CD4-positive, alpha-beta T cell treated with Interleukin-6 for 4 hours (primary cell): Measurements from ENCODE around the gene HAPLN2.

Experiments
- DNase-seq: peaks from one replicate; pipeline ENCODE4 v3.0.0-alpha.2; 2020; ENCODE audit warnings: mixed read lengths

HAPLN2 gene

GRCh38 chr1:156646738-156647211 is 27.6 kb downstream of the HAPLN2 start:
- DNase-seq: no peak

- no peak for DNase-seq
These were observed 28.1 kb downstream of the HAPLN2 start for GRCh38 chr1:156647351-156647750.

GRCh38 chr1:156648496-156648895 is 29.3 kb downstream of the HAPLN2 start:
- no peak for DNase-seq

GRCh38 chr1:156648951-156649350 is 29.7 kb downstream of the HAPLN2 start:
- DNase-seq: no peak

- DNase-seq: peak; percentile 23
These were observed 33.1 kb downstream of the HAPLN2 start for GRCh38 chr1:156652131-156652991.

GRCh38 chr1:156652992-156653355 is 33.8 kb downstream of the HAPLN2 start:
- no peak for DNase-seq

GRCh38 chr1:156654700-156655099 is 35.5 kb downstream of the HAPLN2 start:
- DNase-seq: no peak

- DNase-seq: no peak
These were observed 36.1 kb downstream of the HAPLN2 start for GRCh38 chr1:156655151-156655903.

GRCh38 chr1:156655904-156656516 is 36.8 kb downstream of the HAPLN2 start:
- no peak for DNase-seq

- peak; percentile 78 for DNase-seq
These were observed 37.9 kb downstream of the HAPLN2 start for GRCh38 chr1:156656806-156657740.

- no peak for DNase-seq
These were observed 38.6 kb downstream of the HAPLN2 start for GRCh38 chr1:156657741-156658319.

- no peak for DNase-seq
These were observed 39.3 kb downstream of the HAPLN2 start for GRCh38 chr1:156658496-156658895.

GRCh38 chr1:156658945-156659574 is 39.8 kb downstream of the HAPLN2 start:
- DNase-seq: no peak

GRCh38 chr1:156659661-156659987 is 40.4 kb downstream of the HAPLN2 start:
- no peak for DNase-seq

GRCh38 chr1:156659988-156660751 is 41.0 kb downstream of the HAPLN2 start:
- DNase-seq: peak; percentile 92

GRCh38 chr1:156660752-156661112 is 41.5 kb downstream of the HAPLN2 start:
- DNase-seq: no peak

GRCh38 chr1:156662005-156662799 is 43.0 kb downstream of the HAPLN2 start:
- DNase-seq: no peak

- no peak for DNase-seq
These were observed 43.5 kb downstream of the HAPLN2 start for GRCh38 chr1:156662800-156663055.

- DNase-seq: no peak
These were observed 44.0 kb downstream of the HAPLN2 start for GRCh38 chr1:156663178-156663577.

GRCh38 chr1:156664046-156664766 is 45.0 kb downstream of the HAPLN2 start:
- DNase-seq: no peak
